HepG2 (cell line): Measurements from ENCODE around the gene CYLD. TPM values are rescaled to one million over a fixed set of nuclear protein-coding genes. Genes with fewer than 3 reads are reported as not detected.

Source experiments
- AKAP8 ChIP-seq: sonication (generic); formaldehyde crosslinking; IDR thresholded peaks from 2 replicates; pipeline ENCODE4 v1.5.1; 2020; ENCODE audit warnings: mild to moderate bottlenecking, missing genetic modification reagents
- ATRX ChIP-seq: sonication (generic); formaldehyde crosslinking; IDR thresholded peaks from 2 replicates; pipeline ENCODE4 v1.4.0; 2020; ENCODE audit warnings: missing genetic modification reagents, borderline replicate concordance
- BORCS8-MEF2B ChIP-seq: sonication (generic); formaldehyde crosslinking; IDR thresholded peaks from 2 replicates; pipeline ENCODE4 v1.8.0; 2022; ENCODE audit warnings: mild to moderate bottlenecking, missing genetic modification reagents
- CHD4 ChIP-seq: fragments of 200-600 bp; sonication (generic); IDR thresholded peaks from 2 replicates; pipeline ENCODE4 v1.7.0; 2017; ENCODE audit warnings: mild to moderate bottlenecking, low read length, borderline replicate concordance
- FOXO1 ChIP-seq: sonication (generic); formaldehyde crosslinking; IDR thresholded peaks from 2 replicates; pipeline ENCODE4 v1.4.0; 2020; ENCODE audit warnings: missing genetic modification reagents
- GATAD2A ChIP-seq: IDR thresholded peaks from 2 replicates; pipeline ENCODE4 v1.6.1; 2016
- KDM5B ChIP-seq: sonication (generic); formaldehyde crosslinking; IDR thresholded peaks from 2 replicates; pipeline ENCODE4 v1.4.0; 2020; ENCODE audit warnings: missing genetic modification reagents, mild to moderate bottlenecking, borderline replicate concordance
- MIXL1 ChIP-seq: IDR thresholded peaks from 2 replicates; pipeline ENCODE4 v1.6.1; 2016
- RERE ChIP-seq: IDR thresholded peaks from 2 replicates; pipeline ENCODE4 v1.6.1; 2016; ENCODE audit warnings: low read depth, missing genetic modification reagents, missing compliant biosample characterization
- SATB2 ChIP-seq: sonication (generic); formaldehyde crosslinking; IDR thresholded peaks from 2 replicates; pipeline ENCODE4 v1.5.0; 2020; ENCODE audit warnings: missing genetic modification reagents
- SMARCC2 ChIP-seq: fragments of 450-650 bp; IDR thresholded peaks from 2 replicates; pipeline ENCODE4 v1.6.1; 2017; ENCODE audit warnings: antibody characterized with exemption, mild to moderate bottlenecking
- SOX5 ChIP-seq: IDR thresholded peaks from 2 replicates; pipeline ENCODE4 v1.6.1; 2016; ENCODE audit warnings: borderline replicate concordance
- SRF ChIP-seq: IDR thresholded peaks from 2 replicates; pipeline ENCODE4 v1.6.1; 2011; ENCODE audit warnings: mild to moderate bottlenecking, low read depth, low read length, moderate library complexity
- TGIF2 ChIP-seq: IDR thresholded peaks from 2 replicates; pipeline ENCODE4 v1.6.1; 2016; ENCODE audit warnings: control low read depth, missing compliant biosample characterization
- ZNF354B ChIP-seq: sonication (generic); formaldehyde crosslinking; IDR thresholded peaks from 2 replicates; pipeline ENCODE4 v1.8.0; 2022; ENCODE audit warnings: mild to moderate bottlenecking, missing genetic modification reagents
- ZNF546 ChIP-seq: sonication (generic); formaldehyde crosslinking; conservative IDR thresholded peaks from 2 replicates; pipeline ENCODE4 v1.8.1; 2023; ENCODE audit warnings: mild to moderate bottlenecking, missing genetic modification reagents
- ZNF777 ChIP-seq: sonication (generic); formaldehyde crosslinking; IDR thresholded peaks from 2 replicates; pipeline ENCODE4 v1.4.0; 2020; ENCODE audit warnings: missing genetic modification reagents
- ZNF891 ChIP-seq: sonication (generic); formaldehyde crosslinking; IDR thresholded peaks from 2 replicates; pipeline ENCODE4 v1.5.0; 2020; ENCODE audit warnings: mild to moderate bottlenecking, missing genetic modification reagents
- polyA plus RNA-seq, 8 experiments: library from polyadenylated mRNA; depleted of rRNA in 3 of 8; stranded (reverse) in 7 of 8; unstranded in 1 of 8; fragments of >200 nt; fragmentation: Illumina TruSeq in 4 of 8; extraction: Trizol in 4 of 8; gene quantifications; 2 replicates each; pipeline versions ENCODE4 v1.2.1 to v1.2.3, GENCODE V29; 2011 to 2016; ENCODE audit warnings: low read depth in 4 of 8, missing spikeins in 1 of 8, mixed read lengths in 1 of 8; ENCODE audit not compliant: insufficient read depth in 1 of 8
- total RNA-seq, 5 experiments: library from RNA; depleted of rRNA; stranded (reverse); fragments of >200 nt; fragmentation: Illumina TruSeq; extraction: Trizol; gene quantifications; 2 replicates each; pipeline ENCODE4 v1.2.3, GENCODE V29; 2016; ENCODE audit warnings: low read depth in 1 of 5
- TF ChIP-seq, protein P1 (sequence below): sonication (generic); formaldehyde crosslinking; IDR thresholded peaks from 2 replicates; pipeline ENCODE4 v1.4.0; 2020; ENCODE audit warnings: missing genetic modification reagents
- TF ChIP-seq, protein P2 (sequence below): sonication (generic); formaldehyde crosslinking; IDR thresholded peaks from 2 replicates; pipeline ENCODE4 v1.4.0; 2020; ENCODE audit warnings: mild to moderate bottlenecking, missing genetic modification reagents
- TF ChIP-seq, protein P3 (sequence below): sonication (generic); formaldehyde crosslinking; IDR thresholded peaks from 2 replicates; pipeline ENCODE4 v1.9.0; 2021; ENCODE audit warnings: missing genetic modification reagents, mild to moderate bottlenecking, borderline replicate concordance

Gene CYLD
- total and polyA plus RNA-seq, 2 of the 13 experiments (the other 11 are each of a cell fraction or from before 2014, with no cell fraction given), result 6.1 to 11.4 TPM

DNA sequence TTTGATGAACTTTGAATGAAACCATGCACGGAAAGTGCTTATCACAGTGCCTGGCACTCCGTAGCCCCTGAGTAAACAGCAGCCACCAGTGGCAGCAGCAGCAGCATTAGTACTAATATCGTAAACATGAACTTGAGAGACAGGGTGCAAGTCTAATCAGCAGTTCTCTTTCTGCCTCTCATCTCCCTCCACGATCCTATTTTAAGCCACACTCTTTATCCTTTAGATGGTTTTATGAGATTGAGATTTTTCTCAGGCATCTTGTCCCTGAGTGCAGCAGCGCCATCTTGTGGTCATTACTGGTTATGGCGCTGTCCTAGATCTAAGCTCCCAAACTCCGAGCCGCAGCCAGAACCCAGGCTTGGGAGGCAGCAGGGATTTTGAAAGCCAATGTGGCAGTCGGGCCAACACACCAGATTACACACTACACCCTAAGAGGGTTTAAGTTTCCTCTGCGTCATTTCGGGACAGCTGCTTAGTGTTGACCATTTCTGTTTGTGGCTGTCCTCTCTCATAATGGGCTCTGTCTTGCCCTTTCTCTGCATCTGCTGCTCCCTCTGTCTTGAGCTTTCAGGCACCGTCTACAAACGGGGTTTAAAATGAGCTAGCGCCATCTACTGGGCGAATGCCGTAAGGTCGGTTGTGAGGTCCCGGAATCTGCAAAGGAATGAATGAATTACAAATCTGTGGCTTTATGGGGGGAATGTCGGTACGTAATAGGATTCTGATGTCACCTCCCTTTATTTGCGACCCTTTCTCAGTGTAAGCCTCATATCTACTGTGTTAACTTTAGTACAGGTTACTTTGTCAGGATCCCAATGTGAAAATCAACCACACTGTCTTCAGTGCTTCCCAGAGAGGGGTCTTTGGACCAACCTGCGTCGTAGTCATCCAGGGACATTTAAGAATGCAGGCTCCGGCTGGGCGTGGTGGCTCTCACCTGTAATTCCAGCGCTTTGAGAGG lies 64.5 kb downstream of the CYLD start (continued):
- TF ChIP-seq, protein P1, sequence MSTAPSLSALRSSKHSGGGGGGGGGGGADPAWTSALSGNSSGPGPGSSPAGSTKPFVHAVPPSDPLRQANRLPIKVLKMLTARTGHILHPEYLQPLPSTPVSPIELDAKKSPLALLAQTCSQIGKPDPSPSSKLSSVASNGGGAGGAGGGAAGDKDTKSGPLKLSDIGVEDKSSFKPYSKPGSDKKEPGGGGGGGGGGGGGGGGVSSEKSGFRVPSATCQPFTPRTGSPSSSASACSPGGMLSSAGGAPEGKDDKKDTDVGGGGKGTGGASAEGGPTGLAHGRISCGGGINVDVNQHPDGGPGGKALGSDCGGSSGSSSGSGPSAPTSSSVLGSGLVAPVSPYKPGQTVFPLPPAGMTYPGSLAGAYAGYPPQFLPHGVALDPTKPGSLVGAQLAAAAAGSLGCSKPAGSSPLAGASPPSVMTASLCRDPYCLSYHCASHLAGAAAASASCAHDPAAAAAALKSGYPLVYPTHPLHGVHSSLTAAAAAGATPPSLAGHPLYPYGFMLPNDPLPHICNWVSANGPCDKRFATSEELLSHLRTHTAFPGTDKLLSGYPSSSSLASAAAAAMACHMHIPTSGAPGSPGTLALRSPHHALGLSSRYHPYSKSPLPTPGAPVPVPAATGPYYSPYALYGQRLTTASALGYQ (CRISPR knock-in tag), result no peak
- TF ChIP-seq ATRX (CRISPR knock-in tag) (no peak), AKAP8 (CRISPR knock-in tag) (no peak), KDM5B (CRISPR knock-in tag) (peak; percentile 71), MIXL1 (peak; percentile 22; the same call in 1 of the 2 replicates), TGIF2 (no peak; the same call in 1 of the 2 replicates), CHD4 (no peak; the same call in 1 of the 2 replicates), SRF (0 out of 2 replicates have a peak, but pooled peaks have one; percentile 29), RERE (CRISPR knock-in tag) (no peak), ZNF546 (no peak), ZNF891 (CRISPR knock-in tag) (no peak), GATAD2A (peak; percentile 57), SATB2 (0 out of 2 replicates have a peak, but pooled peaks have one; percentile 48), ZNF777 (CRISPR knock-in tag) (peak; percentile 61; the same call in 1 of the 2 replicates), BORCS8-MEF2B (peak; percentile 87), SOX5 (CRISPR knock-in tag) (no peak; the same call in 1 of the 2 replicates), FOXO1 (CRISPR knock-in tag) (0 out of 2 replicates have a peak, but pooled peaks have one; percentile 17), ZNF354B (no peak; the same call in 1 of the 2 replicates), SMARCC2 (no peak)
- TF ChIP-seq, protein P2, sequence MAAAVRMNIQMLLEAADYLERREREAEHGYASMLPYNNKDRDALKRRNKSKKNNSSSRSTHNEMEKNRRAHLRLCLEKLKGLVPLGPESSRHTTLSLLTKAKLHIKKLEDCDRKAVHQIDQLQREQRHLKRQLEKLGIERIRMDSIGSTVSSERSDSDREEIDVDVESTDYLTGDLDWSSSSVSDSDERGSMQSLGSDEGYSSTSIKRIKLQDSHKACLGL (CRISPR knock-in tag), result 0 out of 2 replicates have a peak, but pooled peaks have one; percentile 30
- TF ChIP-seq, protein P3, sequence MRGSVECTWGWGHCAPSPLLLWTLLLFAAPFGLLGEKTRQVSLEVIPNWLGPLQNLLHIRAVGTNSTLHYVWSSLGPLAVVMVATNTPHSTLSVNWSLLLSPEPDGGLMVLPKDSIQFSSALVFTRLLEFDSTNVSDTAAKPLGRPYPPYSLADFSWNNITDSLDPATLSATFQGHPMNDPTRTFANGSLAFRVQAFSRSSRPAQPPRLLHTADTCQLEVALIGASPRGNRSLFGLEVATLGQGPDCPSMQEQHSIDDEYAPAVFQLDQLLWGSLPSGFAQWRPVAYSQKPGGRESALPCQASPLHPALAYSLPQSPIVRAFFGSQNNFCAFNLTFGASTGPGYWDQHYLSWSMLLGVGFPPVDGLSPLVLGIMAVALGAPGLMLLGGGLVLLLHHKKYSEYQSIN, result no peak
